Hepatocyte (in vitro differentiated cells): Measurements from ENCODE around the gene SEMA3D.

Source experiments
- EZH2 ChIP-seq: fragments of 200-600 bp; sonication (generic); IDR thresholded peaks from 2 replicates; pipeline ENCODE4 v1.6.1; 2016; ENCODE audit warnings: antibody characterized with exemption, mild to moderate bottlenecking, borderline replicate concordance
- TF ChIP-seq, protein P1 (sequence below): fragments of 200-600 bp; sonication (generic); IDR thresholded peaks from 2 replicates; pipeline ENCODE4 v1.5.1; 2016; ENCODE audit warnings: antibody characterized with exemption, mild to moderate bottlenecking; ENCODE audit not compliant: poor library complexity

DNA sequence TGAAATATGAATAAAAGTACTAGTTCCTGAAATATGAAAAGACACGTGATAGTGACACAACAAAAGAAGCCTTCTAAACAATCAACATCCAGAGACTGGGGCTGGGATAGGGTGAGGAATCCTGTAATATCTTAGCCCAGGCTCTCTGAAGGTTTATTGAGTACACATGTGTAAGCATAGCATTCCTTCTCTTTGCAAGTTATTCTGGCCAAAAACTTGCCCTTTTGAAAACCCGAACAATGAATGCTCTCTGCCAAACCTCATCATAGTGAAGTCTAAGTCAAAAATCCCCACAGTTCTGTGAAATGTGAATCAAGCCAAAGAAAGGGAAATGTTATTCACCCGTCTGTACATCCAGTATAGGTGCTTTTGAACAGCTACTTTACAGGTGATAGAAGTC lies 11.6 kb downstream of the SEMA3D start:
- TF ChIP-seq, protein P1, sequence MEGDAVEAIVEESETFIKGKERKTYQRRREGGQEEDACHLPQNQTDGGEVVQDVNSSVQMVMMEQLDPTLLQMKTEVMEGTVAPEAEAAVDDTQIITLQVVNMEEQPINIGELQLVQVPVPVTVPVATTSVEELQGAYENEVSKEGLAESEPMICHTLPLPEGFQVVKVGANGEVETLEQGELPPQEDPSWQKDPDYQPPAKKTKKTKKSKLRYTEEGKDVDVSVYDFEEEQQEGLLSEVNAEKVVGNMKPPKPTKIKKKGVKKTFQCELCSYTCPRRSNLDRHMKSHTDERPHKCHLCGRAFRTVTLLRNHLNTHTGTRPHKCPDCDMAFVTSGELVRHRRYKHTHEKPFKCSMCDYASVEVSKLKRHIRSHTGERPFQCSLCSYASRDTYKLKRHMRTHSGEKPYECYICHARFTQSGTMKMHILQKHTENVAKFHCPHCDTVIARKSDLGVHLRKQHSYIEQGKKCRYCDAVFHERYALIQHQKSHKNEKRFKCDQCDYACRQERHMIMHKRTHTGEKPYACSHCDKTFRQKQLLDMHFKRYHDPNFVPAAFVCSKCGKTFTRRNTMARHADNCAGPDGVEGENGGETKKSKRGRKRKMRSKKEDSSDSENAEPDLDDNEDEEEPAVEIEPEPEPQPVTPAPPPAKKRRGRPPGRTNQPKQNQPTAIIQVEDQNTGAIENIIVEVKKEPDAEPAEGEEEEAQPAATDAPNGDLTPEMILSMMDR, result no peak
- no peak for TF ChIP-seq EZH2
